GM19025 (cell line): Measurements from ENCODE around the gene SLC6A5.

Source experiments
- ATAC-seq: cut with Tn5 transposase; IDR thresholded peaks from one replicate; pipeline ENCODE4 v1.9.1; 2021; ENCODE audit warnings: mild to moderate bottlenecking, low read depth, moderate library complexity; ENCODE audit not compliant: unreplicated experiment

The SLC6A5 gene

DNA sequence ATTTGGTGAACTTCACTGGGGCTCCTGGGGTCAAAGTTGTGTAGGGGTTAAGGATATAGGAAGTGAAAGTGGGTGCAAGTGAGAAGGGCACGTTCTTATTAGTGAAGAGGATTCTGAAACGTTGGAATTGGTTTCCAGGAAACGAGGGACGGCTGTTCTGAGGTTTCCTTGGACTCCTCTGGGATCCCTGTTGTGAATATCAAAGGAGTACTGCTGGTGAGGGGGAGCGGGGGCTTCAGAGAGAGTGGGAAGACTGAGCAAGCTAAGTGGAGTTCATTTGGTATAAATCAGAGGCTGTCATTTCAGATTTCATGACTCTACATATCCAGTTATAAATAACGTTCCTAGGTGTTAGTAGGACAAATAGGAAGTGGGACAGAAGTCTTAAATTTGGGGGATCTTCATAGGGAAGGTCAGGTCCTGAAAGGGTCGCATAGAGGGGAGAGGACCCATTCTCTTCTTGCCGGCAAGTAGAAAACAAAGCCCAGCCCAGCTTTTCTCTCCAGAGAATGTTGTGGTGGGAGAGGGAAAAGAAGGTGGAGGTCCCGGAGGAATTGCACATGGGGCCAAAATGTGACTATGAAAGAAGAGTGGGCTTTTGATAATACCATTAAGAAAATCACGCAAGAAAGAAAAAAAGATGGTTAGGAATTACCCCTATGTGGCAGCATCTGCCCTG is 68.9 kb downstream of the SLC6A5 start:
- no peak for ATAC-seq

DNA sequence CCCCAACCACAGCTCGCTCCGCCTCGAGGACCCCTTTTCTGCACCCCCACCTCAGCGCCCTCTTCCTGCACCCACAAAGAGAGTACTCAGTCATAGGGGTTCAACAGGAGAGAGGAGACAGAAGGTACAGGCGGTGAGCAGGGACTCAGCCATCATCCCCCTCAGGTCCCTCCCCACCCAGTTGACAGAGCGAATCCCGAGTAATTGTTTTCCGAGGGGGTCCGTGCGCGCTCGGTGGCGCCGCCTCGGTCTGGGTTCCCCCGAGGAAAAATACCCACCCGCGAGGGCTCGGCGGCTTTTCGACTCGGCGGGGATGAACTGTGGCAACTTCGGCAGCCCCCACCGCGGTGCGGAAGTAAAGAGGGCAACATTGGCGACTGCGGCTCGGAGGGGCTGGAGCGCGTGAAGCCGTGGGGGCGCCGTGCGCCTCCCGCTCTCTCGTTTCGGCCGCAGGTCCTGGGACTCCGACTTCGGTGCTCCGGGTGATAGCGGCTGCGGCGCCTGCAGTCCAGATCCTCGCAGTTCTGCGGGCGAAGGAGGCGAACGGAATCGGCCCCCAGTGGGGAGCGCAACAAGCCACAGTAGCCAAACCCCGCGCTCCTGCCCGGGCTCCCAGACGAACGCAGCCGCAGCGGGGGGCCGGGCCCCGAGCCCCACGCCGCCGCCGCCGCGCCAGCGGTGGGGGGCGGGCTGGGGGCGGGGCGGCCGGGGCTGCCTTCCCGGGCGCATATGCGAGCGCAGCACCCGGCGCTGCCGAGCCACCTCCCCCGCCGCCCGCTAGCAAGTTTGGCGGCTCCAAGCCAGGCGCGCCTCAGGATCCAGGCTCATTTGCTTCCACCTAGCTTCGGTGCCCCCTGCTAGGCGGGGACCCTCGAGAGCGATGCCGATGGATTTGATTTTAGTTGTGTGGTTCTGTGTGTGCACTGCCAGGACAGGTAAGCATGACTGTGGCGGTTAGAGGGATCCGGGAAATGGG is 69.7 kb downstream of the SLC6A5 start, which contains the start of gene NELL1:
TSS of gene NELL1 (plus strand) at position 743 of the 976 bp plus-strand sequence.
- no peak for ATAC-seq

DNA sequence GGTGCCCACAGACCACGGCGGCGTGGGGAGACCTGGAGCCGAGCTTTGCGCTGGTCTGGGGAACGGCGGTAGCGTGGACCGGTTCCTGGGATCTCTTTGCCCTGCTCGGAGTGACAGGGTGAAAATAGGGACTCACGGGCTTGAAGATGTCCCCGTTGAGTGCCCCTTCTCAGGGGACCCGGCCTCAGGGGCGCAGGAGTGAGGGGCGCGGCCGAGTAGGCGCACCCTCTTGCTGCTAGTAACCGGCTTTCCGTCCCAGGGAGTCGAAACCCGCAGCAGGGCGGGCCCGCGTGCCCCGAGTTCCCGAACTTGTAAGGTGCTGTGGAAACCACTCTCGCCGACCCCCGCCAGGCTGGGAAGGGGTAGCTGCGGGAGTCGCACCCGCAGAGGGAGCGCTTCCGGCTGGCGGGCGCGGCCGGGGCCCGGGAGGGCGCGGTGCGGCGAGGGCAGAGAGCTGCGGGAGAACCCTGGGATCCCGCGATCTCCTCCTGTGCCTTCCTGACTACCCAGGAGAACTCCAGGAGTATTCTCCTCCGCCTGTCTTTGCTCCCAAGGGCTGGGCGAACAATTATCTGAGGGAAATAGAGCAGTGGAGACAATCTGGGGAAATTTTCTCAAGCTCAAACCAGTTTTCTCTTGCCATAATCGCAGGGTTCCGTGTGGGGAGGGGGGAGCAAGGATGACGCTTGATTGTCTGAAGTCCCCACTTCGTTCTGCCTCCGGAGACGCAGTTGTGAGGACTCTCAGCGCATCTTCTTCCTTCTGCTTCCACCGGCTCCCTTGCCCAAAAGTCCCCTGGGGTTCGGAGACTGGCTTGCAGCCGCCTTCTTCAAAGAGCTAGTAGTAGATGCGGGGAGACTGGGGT is 70.6 kb downstream of the SLC6A5 start:
- ATAC-seq, result no peak

DNA sequence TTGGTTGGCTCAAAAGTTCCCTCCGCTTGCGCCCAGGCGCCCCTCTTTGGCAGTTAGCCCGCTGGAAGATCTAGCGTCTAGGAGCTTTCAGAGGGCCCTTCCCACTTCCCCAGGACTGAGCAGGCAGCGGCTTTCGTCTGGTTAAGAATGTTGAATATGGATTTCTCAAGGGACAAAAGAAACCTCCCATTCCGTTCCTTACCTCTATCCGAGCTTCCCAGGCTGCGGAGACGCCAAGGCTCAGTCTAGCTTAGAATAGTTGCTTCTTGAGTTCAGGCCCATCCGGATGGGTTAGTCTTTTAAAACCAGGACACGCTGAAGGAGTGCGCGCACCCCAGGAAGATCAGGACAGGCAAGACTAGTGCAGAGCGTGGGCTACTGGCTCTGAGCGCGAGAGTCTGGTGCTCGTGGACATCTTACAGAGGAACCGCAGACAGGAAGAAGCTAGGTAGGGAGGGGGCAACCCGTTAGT is 71.6 kb downstream of the SLC6A5 start:
- ATAC-seq, result no peak

DNA sequence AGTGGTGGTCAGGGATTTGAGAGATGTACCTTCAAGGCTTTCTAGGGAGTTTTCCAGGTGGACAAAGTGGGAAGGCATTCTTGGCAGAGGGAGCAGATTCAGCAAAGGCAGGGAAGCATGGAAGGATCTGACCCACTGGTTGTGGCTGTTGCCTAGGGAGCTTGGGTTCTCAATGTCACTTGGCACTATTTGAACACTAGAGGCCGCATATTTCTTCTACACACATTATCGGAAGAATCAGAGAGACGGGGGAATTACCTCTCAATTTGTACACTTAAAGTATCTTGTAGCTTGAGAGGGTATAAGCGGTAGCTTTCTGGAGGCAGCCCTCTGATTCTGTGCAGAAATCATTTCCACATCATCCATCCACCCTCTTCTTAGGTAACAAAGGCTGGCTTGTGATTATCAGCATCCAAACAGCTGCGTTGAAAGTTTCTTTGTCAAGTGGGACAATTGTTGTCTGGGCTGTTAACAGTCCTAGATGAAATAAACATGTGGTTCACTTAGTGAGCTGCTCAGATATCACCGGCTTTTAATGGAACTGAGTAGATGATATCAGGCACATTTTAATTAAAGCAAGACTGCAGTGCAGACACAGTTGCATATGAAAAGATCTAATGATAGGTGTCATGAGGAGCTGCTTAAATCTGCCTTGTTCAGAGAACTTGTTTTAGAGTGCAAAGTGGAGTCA is 72.6 kb downstream of the SLC6A5 start:
- no peak for ATAC-seq

DNA sequence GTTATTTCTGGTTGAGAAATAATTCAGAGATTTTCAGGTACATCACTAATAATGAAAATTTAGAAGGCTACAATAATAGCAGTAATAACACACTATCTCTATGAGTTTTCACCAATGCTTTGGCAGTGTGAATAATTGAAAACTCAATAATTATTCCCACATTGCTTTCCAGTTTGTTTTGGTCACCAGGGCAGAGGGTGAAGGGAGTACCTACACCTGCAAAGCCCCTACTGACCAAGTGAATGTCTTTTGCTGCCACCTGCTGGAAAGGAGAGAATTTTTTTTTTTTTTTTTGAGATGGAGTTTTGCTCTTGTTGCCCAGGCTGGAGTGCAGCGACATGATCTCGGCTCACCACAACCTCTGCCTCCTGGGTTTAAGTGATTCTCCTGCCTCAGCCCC is 73.2 kb downstream of the SLC6A5 start:
- ATAC-seq, result no peak

DNA sequence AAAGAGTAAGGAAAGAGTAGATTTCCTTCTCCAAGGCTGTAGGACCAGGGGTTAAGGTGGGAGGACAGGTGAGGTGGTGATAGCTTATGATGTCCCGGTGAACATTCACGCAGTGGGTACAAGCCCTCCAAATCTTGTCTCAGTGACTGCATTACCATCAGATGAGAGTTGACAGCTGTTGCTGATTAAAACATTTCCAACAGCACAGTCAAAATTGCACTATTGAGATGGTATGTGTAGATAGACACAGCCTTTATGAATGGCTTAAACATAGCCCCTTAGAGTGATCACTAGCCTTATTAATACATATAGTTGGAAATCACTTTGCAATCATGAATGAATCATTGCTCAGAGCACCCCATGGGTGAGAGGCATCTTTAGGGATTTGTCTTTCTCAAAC is 77.2 kb downstream of the SLC6A5 start:
- no peak for ATAC-seq

DNA sequence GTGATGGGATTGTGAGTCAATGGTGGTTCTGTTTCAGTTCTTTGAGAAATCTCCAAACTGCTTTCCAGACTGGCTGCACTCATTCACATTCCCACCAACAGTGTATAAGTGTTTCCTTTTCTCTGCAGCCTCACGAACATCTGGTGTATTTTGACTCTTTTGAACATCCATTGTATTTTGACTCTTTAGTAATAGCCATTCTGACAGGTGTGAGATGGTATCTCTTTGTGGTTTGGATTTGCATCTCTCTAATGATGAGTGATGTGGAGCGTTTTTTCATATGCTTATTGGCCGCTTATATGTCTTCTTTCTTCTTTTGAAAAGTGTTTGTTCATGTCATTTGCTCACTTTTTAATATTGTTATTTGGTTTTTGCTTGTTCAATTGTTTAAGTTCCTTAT is 89.4 kb downstream of the SLC6A5 start:
- no peak for ATAC-seq

DNA sequence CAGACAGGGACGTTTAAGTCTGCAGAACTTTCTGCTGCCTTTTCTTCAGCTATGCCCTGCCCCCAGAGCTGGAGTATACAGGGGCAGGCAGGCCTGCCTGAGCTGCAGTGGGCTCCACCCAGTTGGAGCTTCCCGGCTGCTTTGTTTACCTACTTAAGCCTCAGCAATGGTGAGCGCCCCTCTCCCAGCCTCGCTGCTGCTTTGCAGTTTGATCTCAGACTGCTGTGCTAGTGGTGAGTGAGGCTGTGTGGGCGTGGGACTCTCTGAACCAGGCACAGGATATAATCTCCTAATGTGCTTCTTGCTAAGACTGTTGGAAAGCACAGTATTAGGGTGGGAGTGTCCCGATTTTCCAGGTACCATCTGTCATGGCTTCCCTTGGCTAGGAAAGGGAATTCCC is 108.5 kb downstream of the SLC6A5 start:
- ATAC-seq, result no peak
